CD4-positive, alpha-beta T cell treated with Interleukin-4 for 4 hours (primary cell): ENCODE measurements around the gene TBC1D8.

Experiments used
- DNase-seq: peaks from one replicate; pipeline ENCODE4 v3.0.0-alpha.2; 2020

TBC1D8 gene

DNA sequence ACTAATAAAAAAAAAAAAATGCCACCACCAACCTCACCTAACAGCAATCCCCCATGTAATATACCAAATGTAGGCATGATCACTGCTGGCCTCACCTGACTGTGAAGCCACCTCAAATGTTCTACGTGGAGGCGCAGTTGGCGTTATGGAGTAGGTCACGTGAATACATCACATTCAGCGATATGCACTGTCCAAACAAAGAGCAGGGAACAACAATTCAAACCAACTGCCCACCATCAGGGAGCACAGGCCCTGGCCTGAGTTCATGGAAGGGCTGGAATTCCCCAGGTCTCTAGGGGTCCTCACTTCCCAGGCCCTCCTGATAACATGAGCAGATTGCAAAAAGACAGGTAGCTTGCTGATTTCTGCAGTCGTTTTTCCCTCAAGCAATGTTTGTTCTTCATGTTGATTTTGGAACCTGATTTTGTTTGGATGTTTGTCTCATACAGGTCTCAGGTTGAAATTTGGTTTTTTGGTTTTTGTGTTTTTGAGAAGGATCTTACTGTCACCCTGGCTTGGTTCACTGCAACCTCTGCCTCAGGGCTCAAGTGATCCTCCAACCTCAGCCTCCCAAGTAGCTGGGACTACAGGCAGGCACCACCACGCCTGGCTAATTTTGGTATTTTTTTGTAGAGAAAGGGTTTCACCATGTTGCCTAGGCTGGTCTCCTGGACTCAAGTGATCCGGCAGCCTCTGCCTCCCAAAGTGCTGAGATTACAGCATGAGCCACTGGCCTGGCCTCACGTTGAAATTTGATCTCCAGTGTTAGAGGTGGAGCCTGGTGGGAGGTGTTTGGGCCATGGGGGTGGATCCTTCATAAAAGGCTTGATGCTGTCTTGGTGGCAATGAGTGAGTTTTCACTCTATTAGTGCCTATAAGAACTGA, 15.5 kb downstream of the TBC1D8 start:
- no peak for DNase-seq

DNA sequence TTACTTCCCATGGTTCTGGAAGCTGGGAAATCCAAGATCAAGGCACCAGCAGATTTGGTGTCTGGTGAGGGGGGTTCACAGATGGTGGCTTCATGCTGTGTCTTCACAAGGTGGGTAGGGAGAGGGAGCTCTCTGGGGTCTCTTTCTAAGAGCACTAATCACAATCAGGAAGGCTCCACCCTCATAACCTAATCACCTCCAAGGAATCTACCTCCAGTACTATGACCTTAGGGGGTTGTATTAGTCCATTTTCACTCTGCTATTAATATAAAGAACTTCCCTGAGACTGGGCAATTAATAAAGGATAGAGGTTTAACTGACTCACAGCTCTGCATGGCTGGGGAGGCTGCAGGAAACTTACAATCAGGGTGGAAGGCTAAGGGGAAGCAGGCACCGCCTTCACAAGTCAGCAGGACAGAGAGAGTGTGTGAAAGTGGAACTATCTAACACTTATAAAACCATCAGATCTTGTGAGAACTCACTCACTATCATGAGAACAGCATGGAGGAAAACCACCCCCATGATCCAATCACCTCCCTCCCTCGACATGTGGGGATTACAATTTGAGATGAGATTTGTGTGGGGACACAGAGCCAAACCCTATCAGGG, 17.6 kb downstream of the TBC1D8 start:
- no peak for DNase-seq

DNA sequence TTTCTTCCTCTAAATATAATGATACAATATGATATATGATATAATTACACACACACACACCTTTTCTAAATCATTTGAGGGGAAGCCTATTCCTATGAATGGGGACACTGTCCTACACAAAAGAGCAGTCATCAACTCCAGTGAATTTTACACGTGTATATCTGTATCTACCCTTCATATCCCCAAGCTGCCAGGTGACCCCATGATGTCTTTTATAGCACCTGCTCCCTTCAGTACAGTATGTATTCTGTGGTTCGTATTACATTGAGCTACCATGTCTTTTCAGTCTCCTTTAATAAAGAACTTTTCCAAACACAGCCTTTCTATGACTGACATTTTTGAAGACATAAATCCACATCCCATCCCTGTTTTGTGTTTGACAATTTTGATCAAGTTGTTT, 19.0 kb downstream of the TBC1D8 start:
- DNase-seq, result no peak

DNA sequence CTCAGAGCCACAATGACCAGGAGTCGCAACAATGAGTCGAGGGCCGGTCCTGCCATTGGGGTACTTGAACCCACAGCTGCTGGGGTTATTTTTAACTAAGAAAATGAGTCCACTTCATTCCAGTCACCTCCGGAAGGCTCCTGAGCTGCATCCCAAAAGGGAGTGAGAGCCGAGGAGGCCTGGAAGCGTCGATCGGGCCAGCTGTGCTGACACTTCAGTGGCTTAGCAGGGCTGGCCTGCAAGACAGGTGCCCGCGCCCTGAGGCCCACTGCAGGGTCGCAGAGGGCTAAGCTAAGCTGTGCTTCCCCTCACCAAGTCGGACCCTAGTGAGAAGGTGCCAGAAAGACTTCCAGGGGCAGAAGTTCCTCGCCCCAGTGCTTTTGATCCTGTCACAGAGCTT, 21.1 kb downstream of the TBC1D8 start:
- no peak for DNase-seq

DNA sequence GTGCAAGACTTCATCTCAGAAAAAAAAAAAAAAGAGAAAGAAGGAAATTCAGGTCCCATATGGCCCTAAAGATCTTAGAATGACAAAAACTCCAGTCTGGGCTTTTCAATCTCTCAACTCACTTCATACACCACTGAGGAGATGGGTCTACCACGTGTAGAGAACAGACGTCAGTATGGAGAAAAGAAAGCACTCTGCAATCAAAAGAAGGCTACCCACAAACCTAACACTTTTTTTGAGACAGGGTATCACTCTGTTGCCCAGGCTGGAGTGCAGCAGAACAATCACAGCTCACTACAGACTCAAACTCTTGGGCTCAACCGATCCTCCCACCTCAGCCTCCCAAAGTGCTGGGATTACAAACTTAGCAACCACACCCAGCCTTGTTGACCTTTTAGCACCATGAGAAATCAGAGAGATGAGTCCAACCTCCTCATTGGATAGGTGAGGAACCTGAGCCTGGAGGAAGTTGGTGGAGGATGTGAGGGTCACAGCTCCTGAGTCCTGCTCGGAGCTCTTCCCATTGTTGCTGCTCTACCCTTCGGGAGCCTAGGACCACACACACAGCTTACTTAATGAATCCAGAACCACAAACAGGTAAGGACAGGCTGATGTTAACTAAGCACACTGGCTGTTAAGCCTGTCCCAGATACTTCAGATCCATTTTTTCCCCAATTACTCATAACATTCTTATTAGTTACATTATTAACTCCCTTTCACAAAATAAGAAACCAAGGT, 23.7 kb downstream of the TBC1D8 start:
- no peak for DNase-seq

DNA sequence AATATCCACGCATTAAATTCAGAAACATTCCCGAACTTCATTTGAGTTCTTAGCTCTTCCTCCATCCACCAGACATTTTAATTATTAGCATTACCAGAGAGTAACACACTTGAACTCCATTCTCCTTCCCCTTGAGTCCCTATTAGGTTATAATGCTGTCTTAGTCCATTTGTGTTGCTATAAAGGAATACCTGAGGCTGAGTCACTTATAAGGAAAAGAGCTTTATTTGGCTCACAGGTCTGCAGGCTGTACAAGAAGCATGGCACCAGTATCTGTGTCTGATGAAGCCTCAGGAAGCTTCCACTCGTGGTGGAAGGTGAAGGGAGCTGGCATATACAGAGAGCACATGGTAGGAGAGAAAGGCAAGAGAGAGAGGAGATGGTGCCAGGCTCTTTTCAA, 25.4 kb downstream of the TBC1D8 start:
- no peak for DNase-seq

DNA sequence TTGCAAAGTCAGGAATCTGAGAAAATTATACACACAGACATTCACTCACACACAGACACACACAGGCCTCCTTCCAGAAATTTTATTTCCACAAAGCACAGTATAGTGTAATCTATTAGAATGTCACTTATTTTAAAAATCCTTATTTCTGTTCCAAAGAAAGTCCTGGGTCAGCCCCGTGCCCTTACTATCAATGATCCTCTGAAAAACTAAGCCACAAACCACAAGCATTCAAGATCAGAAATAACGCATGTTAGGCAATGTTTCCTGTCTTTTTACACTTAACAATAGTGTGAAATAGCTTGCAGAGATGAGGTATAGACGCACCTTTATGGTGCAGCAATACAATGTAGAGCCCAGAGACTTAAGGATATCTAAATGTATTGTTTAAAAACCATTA, 25.8 kb downstream of the TBC1D8 start:
- no peak for DNase-seq

DNA sequence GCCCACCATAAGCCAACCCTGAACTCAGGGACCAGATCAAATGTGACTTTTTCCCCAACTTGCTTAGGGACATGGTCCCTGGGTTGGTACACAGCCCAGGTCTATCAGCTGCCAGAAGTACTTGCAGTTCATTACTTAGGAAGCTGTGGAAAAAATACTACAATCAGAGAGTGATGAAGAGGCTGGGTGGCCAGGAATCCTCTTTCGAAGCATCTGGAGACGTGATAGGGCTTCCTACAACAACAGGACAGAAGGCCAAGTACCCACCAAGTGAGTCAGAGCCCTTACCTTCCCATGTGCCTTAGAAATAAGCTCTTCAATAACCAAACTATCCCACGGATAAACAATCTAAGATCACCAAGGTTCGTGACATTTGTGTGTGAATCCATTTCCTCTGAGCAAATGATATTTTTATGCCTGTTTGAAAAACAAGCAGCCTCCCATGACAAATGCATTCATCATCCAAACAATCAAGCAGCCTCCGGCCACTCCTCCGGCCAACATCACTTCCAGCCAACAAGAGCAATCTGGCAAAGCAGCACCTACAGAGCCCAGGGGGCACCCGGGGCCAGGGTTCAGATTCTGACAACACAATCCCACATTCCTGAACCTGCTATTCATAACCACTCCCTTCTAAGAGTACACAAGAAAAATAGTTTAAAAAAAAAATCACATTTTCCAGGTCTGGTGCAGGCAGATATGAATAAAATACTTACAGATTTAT, 26.4 kb downstream of the TBC1D8 start:
- no peak for DNase-seq

DNA sequence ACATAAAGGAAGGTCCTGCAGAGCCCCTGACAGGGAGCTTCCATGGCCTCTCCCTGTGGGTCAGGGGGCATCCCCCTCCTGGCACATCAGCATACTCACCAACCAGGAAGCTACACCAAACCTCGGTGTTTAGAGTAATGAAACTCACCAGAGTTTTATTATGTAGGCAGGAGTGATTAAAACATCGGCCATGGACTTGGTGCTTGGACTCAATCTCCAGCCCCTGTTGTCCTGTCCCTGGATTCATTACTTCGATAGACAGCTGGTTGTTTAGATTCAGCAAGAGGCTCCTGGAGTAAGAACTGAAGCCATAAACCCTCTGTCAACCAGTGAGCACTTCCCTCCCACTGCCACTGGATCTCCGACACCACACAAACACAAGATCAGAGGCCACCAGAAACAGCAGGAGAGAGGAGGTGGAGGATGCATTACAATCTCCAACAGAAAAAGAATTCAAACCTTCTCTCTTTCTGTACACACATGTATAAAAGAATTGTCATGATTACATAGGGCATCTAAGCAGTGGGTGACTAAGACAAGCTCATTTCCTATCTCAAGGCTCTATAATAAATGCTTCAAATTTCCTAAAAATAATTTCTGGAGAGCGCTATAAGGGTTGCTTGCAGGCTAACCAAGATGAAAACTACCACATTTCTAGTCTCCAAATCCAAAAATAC, 27.2 kb downstream of the TBC1D8 start:
- no peak for DNase-seq

DNA sequence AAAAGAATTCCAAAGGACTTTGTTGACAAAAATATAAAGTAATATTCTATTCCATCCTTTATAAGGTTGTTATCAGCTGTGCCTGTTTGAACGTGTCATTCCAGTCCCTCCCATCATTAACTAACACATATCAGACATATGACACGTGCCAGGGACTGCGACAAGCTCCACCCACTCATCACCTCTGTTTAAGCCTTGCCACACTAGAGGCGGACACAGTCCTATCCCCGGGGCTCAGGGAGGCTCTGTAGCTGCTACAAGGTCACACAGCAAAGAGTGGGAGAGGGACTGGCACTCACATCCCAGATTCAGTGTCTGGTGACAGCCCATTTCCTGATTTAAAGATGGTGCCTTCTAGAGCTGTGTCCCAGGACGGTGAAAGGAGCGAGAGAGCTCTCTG, 30.0 kb downstream of the TBC1D8 start:
- no peak for DNase-seq

DNA sequence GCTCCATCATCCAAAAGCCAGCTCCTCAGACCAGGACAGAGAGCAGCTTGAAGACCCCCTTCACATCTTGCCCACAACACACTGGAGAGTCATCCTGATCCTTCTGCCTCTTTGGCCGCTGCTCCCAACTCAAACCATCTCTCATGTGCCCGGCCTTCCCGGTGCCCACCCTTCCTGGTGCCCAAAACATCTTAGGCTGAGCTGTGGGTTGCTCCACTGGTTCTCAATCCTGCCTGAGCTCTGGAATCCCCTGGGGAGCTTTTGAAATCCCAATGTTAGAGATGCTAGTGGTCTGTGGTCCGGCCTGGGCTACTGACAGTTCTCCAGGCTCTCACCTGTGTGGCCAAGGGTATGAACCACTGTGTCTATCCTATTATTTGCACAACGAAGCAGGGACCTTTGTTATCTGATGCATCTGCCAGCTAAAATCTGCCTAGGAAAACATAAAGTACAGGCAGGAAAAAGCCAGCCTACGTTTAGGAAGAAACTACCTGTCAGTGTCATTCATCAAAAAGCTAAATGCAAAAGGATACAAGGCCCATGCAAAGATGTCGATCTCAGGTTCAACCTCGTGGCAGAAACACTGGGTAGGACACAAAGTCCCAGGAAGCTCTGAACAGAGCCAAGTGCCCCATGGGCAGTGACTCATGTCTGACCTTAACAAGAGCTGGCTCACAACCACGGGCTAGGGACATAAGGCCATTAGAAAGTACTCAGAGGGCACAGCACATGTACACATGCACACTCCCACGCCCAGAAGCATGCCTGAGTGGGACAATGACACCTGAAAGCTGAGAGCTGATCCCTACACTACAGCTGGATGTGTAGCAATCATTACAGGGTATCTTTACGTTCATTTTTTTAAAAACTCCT, 30.8 kb downstream of the TBC1D8 start:
- no peak for DNase-seq

DNA sequence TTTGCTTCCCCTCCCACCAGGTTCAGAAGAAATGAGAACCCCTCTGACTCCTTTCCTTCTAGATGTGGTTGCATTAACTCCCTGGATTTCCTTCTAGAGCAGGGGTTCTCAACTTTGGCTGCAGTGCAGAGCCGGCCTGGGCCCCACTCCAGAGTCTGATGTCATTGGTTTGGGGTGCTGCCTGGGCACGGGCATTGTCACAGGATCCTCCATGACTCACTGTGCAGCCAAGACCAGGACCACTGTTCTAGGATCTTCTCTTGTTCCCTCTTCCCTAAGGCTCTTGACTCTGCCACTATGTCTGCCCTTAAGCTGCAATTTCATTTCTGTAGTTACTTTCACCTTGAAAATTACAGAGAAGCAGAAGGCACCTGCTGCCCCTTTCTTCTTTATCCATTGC, 31.8 kb downstream of the TBC1D8 start:
- DNase-seq, result no peak

DNA sequence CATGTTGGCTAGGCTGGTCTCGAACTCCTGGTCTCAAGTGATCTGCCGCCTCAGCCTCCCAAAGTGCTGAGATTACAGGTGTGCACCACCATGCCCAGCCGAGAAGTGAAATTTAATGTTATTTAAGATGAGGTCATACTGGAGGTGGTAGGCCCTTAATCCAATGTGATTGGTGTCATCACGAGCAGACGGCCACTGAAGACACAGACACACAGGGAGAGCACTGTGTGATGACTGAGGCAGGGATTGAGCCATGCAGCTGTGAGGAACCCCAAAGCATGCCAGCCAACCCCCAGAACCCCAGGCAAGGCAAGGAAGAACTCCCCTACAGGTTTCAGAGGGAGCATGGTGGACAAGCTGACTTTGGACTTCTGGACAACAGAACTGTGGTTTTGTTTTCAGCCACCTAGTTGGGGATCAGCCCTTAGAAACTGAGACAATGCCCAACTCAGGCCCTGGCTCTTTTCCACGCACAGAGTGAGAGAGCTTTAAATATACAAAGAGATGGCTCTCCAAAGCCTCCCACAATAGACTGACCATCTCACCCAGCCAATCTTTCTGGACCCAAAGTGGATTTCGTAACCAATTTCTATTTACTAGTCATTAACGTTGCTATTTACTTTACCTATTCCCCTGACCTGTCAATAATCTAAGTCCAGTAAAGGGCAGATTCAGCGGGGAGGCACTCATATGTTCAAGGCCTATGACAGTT, 34.2 kb downstream of the TBC1D8 start:
- no peak for DNase-seq

DNA sequence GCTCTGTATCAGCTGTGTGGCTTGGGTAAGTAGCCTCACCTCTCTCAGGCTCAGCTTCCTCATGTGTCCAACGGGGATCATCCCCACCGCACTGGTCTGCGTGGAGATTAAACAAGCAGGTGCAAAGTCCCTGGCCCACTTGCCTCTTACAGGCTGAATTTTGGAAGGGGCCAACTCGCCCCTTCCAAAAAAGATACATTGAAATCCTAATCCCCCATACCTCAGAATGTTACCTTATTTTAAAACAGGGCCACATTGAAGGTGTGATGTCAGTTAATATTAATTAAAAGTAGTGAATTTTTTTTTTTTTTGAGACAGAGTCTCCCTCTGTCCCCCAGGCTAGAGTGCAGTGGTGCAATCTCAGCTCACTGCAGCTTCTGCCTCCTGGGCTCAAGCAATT, 34.8 kb downstream of the TBC1D8 start:
- no peak for DNase-seq

DNA sequence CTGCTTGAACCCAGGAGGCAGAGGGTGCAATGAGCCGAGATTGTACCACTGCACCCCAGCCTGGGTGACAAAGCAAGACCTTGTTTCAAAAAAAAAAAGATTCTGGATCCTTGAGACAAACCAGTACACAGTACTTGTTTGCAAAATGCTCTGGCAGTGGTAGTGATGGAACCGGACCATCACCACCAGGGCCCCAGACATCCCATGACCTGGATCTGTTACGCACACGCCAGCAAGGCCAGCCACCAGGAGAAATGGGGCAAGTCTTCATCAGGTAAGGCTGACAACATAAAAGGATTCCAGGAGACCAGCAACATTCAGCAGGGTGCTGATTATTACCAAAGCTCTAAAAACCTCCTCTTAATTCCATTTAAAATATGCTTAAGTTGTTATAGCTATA, 35.5 kb downstream of the TBC1D8 start:
- DNase-seq, result no peak

DNA sequence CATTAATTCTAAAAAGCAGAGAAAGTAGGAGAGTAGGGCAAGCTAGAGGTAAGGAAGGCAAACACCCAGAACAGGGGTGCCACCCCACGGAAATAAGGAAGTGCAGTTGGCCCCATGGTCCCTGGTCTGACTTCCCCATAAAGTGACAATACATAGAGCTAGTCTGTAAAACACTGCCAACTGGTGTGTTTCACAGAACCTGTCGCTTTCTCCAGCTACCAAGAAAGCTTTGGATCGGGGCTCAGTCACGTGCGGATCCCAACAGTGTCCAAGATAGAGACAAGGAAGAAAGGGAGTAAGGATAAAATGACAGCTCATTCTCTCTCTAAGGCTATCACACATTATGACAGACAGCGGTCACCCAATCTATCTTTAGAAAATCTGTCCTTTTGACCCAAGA, 36.4 kb downstream of the TBC1D8 start:
- no peak for DNase-seq

DNA sequence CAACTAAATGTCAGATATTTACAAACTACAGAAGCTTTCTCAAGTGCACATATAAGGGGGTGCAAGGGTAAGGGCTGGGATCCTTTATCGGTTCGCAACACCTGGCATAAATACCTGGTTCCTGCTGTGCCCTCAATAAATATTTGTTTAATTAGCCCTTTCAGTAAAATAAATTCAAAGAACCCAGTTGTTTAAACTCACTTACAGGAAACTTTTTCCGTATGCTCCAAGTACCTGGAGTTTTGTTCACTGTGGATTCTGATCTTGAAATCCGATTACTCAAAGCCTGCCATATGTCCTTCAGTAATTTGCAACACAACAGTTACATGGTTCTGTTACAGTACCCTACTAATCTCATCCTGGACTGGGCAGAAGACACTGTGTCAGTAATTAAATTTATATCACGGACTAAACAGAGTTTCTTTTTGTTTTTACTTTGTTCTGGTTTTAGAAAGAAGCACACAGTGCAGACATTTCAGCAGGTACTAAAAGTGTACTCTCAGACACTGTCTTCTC, 36.9 kb downstream of the TBC1D8 start:
- no peak for DNase-seq

DNA sequence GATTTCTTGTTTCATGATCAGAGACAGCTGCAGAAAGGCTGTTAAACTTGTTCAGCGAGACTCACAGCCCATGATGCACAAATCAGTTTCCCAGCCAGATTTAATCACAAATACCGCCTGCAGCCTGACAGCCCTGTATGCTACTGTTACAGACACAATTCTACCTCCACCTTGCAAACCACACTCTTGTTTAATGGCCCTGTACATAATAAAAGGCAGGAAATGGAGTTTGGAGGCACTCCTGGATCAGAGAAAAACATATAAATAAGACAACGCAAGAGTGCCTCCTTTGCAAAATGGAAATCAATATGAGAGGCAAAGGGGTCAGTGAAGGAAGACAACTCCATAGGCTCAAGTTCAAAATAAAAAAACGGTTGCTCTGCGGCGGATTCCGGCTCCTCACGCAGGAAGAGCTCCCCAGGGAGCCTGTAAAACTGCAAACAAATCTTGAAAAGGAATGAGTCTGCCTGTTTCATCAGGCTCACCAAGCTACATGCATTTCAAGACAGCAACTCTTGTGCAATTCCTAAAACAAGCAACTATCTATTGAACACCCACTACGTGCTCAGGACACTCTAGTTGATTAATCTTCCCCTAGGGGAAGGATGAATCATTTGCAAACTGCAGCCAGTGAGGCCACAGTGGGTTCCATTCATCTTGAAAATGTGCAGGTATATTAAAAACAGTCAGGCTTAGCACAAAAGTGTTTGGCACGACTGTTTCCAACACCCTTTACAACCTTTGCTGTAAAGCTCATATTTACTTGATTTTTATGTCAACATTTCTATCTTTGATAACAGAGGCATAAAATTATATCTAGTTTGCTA, 37.5 kb downstream of the TBC1D8 start:
- DNase-seq, result no peak

DNA sequence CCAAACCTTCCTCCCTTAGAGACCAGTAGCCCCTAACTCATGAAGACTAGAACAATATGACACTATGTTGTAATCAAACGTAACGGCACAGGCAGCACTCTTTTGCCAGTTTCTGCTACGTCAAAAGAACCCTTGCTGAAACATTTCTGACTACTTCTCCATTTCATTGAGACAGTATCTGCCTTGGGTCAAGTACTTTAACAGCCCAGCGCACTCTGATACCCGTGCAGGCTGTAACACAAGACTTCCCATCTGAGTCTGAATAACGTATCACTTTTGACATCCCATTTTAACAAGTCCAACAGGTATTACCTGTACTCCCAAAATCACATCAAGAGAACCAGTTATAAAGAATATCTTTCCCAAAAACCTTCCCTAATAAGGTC, 38.4 kb downstream of the TBC1D8 start:
- DNase-seq, result no peak
